Stimulated activated memory B cell treated with anti-CD40 and anti-IgM and Interleukin-4, amounts not matched to agents 10 μg/mL and 1 μg/mL and 100 μg/mL, for 72 hours (primary cell): ENCODE data around the gene TAS2R46.
"Not testable (repeated sequence)": the region's sequence is repeated elsewhere in the genome, so short reads cannot be mapped to it uniquely, and the experiment has no call there.

Source experiments
- ATAC-seq: fragments of 150-1000 bp; cut with Tn5 transposase; 2 replicates; pipeline ENCODE4 v1.10.0; 2021
- H3K27ac Mint-ChIP-seq: one replicate; pipeline ENCODE4 v1.8.0; 2022; ENCODE audit warnings: mild to moderate bottlenecking, mixed read lengths
- H3K27me3 Mint-ChIP-seq: one replicate; pipeline ENCODE4 v1.8.0; 2022; ENCODE audit warnings: mixed read lengths
- H3K36me3 Mint-ChIP-seq: one replicate; pipeline ENCODE4 v1.8.0; 2022; ENCODE audit warnings: mixed read lengths
- H3K4me1 Mint-ChIP-seq: one replicate; pipeline ENCODE4 v1.8.0; 2022; ENCODE audit warnings: mixed read lengths
- H3K4me3 Mint-ChIP-seq: one replicate; pipeline ENCODE4 v1.8.0; 2022; ENCODE audit warnings: mild to moderate bottlenecking, moderate library complexity, mixed read lengths
- H3K9me3 Mint-ChIP-seq: one replicate; pipeline ENCODE4 v1.8.0; 2022; ENCODE audit warnings: mixed read lengths

TAS2R46 gene

GRCh38 chr12:11062194-11062593 is at the start of gene TAS2R46:
Gene TAS2R46, minus strand, starts transcription at chr12:11062294. Its CDS starts 0 bp downstream, at chr12:11062294.
- not testable (repeated sequence) for H3K27ac Mint-ChIP-seq, ATAC-seq, H3K27me3 Mint-ChIP-seq, H3K9me3 Mint-ChIP-seq, H3K4me3 Mint-ChIP-seq
- H3K4me1 Mint-ChIP-seq: peaks cover 13% of the 10 kb centered on the region
- peaks cover 13% of the 10 kb centered on the region for H3K36me3 Mint-ChIP-seq

GRCh38 chr12:11111213-11111612 is 49.1 kb upstream of the TAS2R46 start:
- ATAC-seq, H3K4me3 Mint-ChIP-seq, H3K27me3 Mint-ChIP-seq: not testable (repeated sequence)
- H3K4me1 Mint-ChIP-seq: peaks cover 75% of the 10 kb centered on the region
- H3K27ac Mint-ChIP-seq: peak overlapping the region; percentile 32
- peaks cover 36% of the 10 kb centered on the region for H3K9me3 Mint-ChIP-seq
- peaks cover 93% of the 10 kb centered on the region for H3K36me3 Mint-ChIP-seq

- H3K4me1 Mint-ChIP-seq: peaks cover 63% of the 10 kb centered on the region
- no peak overlapping the region for H3K4me3 Mint-ChIP-seq
- peaks cover 83% of the 10 kb centered on the region for H3K36me3 Mint-ChIP-seq
- H3K27me3 Mint-ChIP-seq: no peaks in the 10 kb centered on the region
- no peak for ATAC-seq
- peak overlapping the region; percentile 39 for H3K27ac Mint-ChIP-seq
- peaks cover 32% of the 10 kb centered on the region for H3K9me3 Mint-ChIP-seq
These were observed 46.8 kb upstream of the TAS2R46 start for GRCh38 chr12:11108862-11109261.

- no peak overlapping the region for H3K4me3 Mint-ChIP-seq
- peaks cover 77% of the 10 kb centered on the region for H3K36me3 Mint-ChIP-seq
- peaks cover 27% of the 10 kb centered on the region for H3K9me3 Mint-ChIP-seq
- no peaks in the 10 kb centered on the region for H3K27me3 Mint-ChIP-seq
- no peak for ATAC-seq
- H3K4me1 Mint-ChIP-seq: peaks cover 52% of the 10 kb centered on the region
- H3K27ac Mint-ChIP-seq: no peak overlapping the region
These were observed 45.6 kb upstream of the TAS2R46 start for GRCh38 chr12:11107719-11108118.

- no peak overlapping the region for H3K4me3 Mint-ChIP-seq
- peaks cover 74% of the 10 kb centered on the region for H3K36me3 Mint-ChIP-seq
- H3K27me3 Mint-ChIP-seq: no peaks in the 10 kb centered on the region
- peaks cover 17% of the 10 kb centered on the region for H3K9me3 Mint-ChIP-seq
- peaks cover 40% of the 10 kb centered on the region for H3K4me1 Mint-ChIP-seq
- H3K27ac Mint-ChIP-seq: no peak overlapping the region
- ATAC-seq: no peak
These were observed 44.2 kb upstream of the TAS2R46 start for GRCh38 chr12:11106288-11106687.

GRCh38 chr12:11105546-11105945 is 43.5 kb upstream of the TAS2R46 start:
- Mint-ChIP-seq H3K27ac (no peak overlapping the region), H3K36me3 (peaks cover 67% of the 10 kb centered on the region), H3K9me3 (peaks cover 12% of the 10 kb centered on the region)

GRCh38 chr12:11094910-11095309 is 32.8 kb upstream of the TAS2R46 start:
- not testable (repeated sequence) for H3K4me1 Mint-ChIP-seq, H3K9me3 Mint-ChIP-seq, H3K27me3 Mint-ChIP-seq, H3K4me3 Mint-ChIP-seq, H3K27ac Mint-ChIP-seq
- peak; percentile 67 for ATAC-seq
- peaks cover 17% of the 10 kb centered on the region for H3K36me3 Mint-ChIP-seq

More at GRCh38 chr12:11105546-11105945, 43.5 kb upstream of the TAS2R46 start:
- Mint-ChIP-seq H3K27me3 (no peaks in the 10 kb centered on the region), H3K4me1 (peaks cover 33% of the 10 kb centered on the region), H3K4me3 (no peak overlapping the region)
- ATAC-seq: no peak

GRCh38 chr12:11092128-11092527 is 30.0 kb upstream of the TAS2R46 start, which contains the start of gene TAS2R43:
Gene TAS2R43, minus strand, starts transcription at chr12:11092313. Its CDS starts 84 bp downstream, at chr12:11092229.
- H3K36me3 Mint-ChIP-seq: no peaks in the 10 kb centered on the region
- no peaks in the 10 kb centered on the region for H3K9me3 Mint-ChIP-seq
- no peaks in the 10 kb centered on the region for H3K4me1 Mint-ChIP-seq
- H3K4me3 Mint-ChIP-seq: no peak within 1 kb of the TSS
- no peak within 1 kb of the TSS for H3K27ac Mint-ChIP-seq
- no peaks in the 10 kb centered on the region for H3K27me3 Mint-ChIP-seq
- ATAC-seq: peak; percentile 58

GRCh38 chr12:11089246-11089645 is 27.2 kb upstream of the TAS2R46 start:
- H3K36me3 Mint-ChIP-seq: peaks cover 1% of the 10 kb centered on the region
- no peak overlapping the region for H3K27ac Mint-ChIP-seq

GRCh38 chr12:11085419-11085818 is 23.3 kb upstream of the TAS2R46 start:
- no peak overlapping the region for H3K27ac Mint-ChIP-seq
- no peaks in the 10 kb centered on the region for H3K27me3 Mint-ChIP-seq
- peak; percentile 73 for ATAC-seq
- H3K4me1 Mint-ChIP-seq: no peaks in the 10 kb centered on the region
- H3K4me3 Mint-ChIP-seq: no peak overlapping the region
- peaks cover 7% of the 10 kb centered on the region for H3K9me3 Mint-ChIP-seq
- peaks cover 19% of the 10 kb centered on the region for H3K36me3 Mint-ChIP-seq

More at GRCh38 chr12:11089246-11089645, 27.2 kb upstream of the TAS2R46 start:
- Mint-ChIP-seq H3K4me1 (no peaks in the 10 kb centered on the region), H3K9me3 (no peaks in the 10 kb centered on the region), H3K27me3 (no peaks in the 10 kb centered on the region), H3K4me3 (no peak overlapping the region)
- no peak for ATAC-seq

GRCh38 chr12:11081987-11082386 is 19.9 kb upstream of the TAS2R46 start:
- no peaks in the 10 kb centered on the region for H3K4me1 Mint-ChIP-seq
- H3K27ac Mint-ChIP-seq: no peak overlapping the region
- peaks cover 19% of the 10 kb centered on the region for H3K36me3 Mint-ChIP-seq
- no peak overlapping the region for H3K4me3 Mint-ChIP-seq
- no peak for ATAC-seq
- H3K27me3 Mint-ChIP-seq: no peaks in the 10 kb centered on the region
- peaks cover 7% of the 10 kb centered on the region for H3K9me3 Mint-ChIP-seq

GRCh38 chr12:11078246-11078645 is 16.2 kb upstream of the TAS2R46 start:
- Mint-ChIP-seq H3K27ac (no peak overlapping the region), H3K4me3 (no peak overlapping the region), H3K4me1 (peaks cover 5% of the 10 kb centered on the region), H3K27me3 (no peaks in the 10 kb centered on the region), H3K36me3 (peaks cover 13% of the 10 kb centered on the region), H3K9me3 (peaks cover 3% of the 10 kb centered on the region)
- ATAC-seq: no peak

GRCh38 chr12:11075642-11076041 is 13.5 kb upstream of the TAS2R46 start:
- Mint-ChIP-seq H3K27me3 (no peaks in the 10 kb centered on the region), H3K4me3 (no peak overlapping the region), H3K9me3 (no peaks in the 10 kb centered on the region), H3K4me1 (peaks cover 12% of the 10 kb centered on the region), H3K27ac (no peak overlapping the region), H3K36me3 (peaks cover 12% of the 10 kb centered on the region)
- ATAC-seq: no peak

- Mint-ChIP-seq H3K4me1 (peaks cover 23% of the 10 kb centered on the region), H3K4me3 (no peak overlapping the region), H3K27me3 (no peaks in the 10 kb centered on the region), H3K27ac (no peak overlapping the region), H3K36me3 (peaks cover 30% of the 10 kb centered on the region), H3K9me3 (no peaks in the 10 kb centered on the region)
- no peak for ATAC-seq
These were observed 9.3 kb upstream of the TAS2R46 start for GRCh38 chr12:11071414-11071813.

GRCh38 chr12:11070999-11071398 is 8.9 kb upstream of the TAS2R46 start:
- peaks cover 30% of the 10 kb centered on the region for H3K36me3 Mint-ChIP-seq
- peaks cover 23% of the 10 kb centered on the region for H3K4me1 Mint-ChIP-seq
- no peak for ATAC-seq
- no peaks in the 10 kb centered on the region for H3K27me3 Mint-ChIP-seq
- H3K4me3 Mint-ChIP-seq: no peak overlapping the region
- H3K27ac Mint-ChIP-seq: no peak overlapping the region
- no peaks in the 10 kb centered on the region for H3K9me3 Mint-ChIP-seq

- no peak overlapping the region for H3K4me3 Mint-ChIP-seq
- no peaks in the 10 kb centered on the region for H3K27me3 Mint-ChIP-seq
- peaks cover 37% of the 10 kb centered on the region for H3K36me3 Mint-ChIP-seq
- H3K4me1 Mint-ChIP-seq: peaks cover 23% of the 10 kb centered on the region
- H3K27ac Mint-ChIP-seq: no peak overlapping the region
- no peak for ATAC-seq
- H3K9me3 Mint-ChIP-seq: peaks cover 2% of the 10 kb centered on the region
These were observed 7.8 kb upstream of the TAS2R46 start for GRCh38 chr12:11069854-11070365.
